HFF-Myc (cell line): ENCODE results near the gene NOL12.

ENCODE experiments used
- DNase-seq: peaks from one replicate; pipeline ENCODE4 v3.0.0-alpha.2; 2011; ENCODE audit warnings: low read depth; ENCODE audit errors: extremely low read depth
- H3K4me3 ChIP-seq: replicated peaks from 2 replicates; pipeline ENCODE4 v1.5.1; 2011; ENCODE audit warnings: low read depth, mild to moderate bottlenecking, control low read depth, low read length
- CTCF ChIP-seq: IDR thresholded peaks from 2 replicates; pipeline ENCODE4 v1.5.1; 2012; ENCODE audit warnings: mild to moderate bottlenecking, low read depth, low read length, control low read depth; ENCODE audit errors: missing control alignments

The NOL12 gene

GRCh38 chr22:37732699-37733607 lies 46.8 kb downstream of the NOL12 start:
- TF ChIP-seq CTCF: no peak
- no peak overlapping the region for H3K4me3 ChIP-seq
- no peak for DNase-seq

GRCh38 chr22:37733625-37734401 lies 47.7 kb downstream of the NOL12 start:
- no peak overlapping the region for H3K4me3 ChIP-seq
- TF ChIP-seq CTCF: no peak

GRCh38 chr22:37734402-37734700 lies 48.2 kb downstream of the NOL12 start:
- TF ChIP-seq CTCF: no peak
- H3K4me3 ChIP-seq: no peak overlapping the region
- no peak for DNase-seq

More at GRCh38 chr22:37733625-37734401, 47.7 kb downstream of the NOL12 start:
- no peak for DNase-seq

- H3K4me3 ChIP-seq: no peak overlapping the region
- TF ChIP-seq CTCF: peak; percentile 30
- no peak for DNase-seq
Measured at GRCh38 chr22:37734964-37735451, 48.9 kb downstream of the NOL12 start.

GRCh38 chr22:37739035-37739434 lies 52.9 kb downstream of the NOL12 start:
- DNase-seq: no peak
- H3K4me3 ChIP-seq: no peak overlapping the region
- no peak for TF ChIP-seq CTCF

GRCh38 chr22:37739611-37740049 lies 53.5 kb downstream of the NOL12 start:
- no peak for DNase-seq
- TF ChIP-seq CTCF: no peak

More at GRCh38 chr22:37739611-37740049, 53.5 kb downstream of the NOL12 start:
- H3K4me3 ChIP-seq: no peak overlapping the region
